ENCODE results near the gene SOX15.
"Not testable (repeated sequence)": the region's sequence is repeated elsewhere in the genome, so short reads cannot be mapped to it uniquely, and the experiment has no call there.

SOX15 gene

DNA sequence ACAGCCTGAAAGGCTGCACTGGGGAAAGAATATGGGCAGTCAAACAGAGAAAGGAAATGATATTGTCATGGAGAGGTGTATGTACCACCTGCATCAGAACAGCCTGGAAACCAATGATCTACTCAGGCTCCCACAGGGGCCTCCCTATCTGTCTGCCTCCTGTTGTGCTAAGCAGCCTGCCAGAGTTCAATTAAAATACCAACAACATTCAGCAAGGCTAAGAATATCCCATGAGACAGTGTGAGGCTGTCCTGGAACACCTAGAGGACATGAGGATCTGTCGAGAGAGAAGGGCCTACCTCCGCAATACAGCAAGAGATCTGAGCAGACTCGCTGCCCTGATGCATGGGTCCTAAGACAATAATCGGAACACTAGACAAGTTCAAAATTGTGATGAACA, 16.4 kb upstream of the SOX15 start:
- Histone ChIP-seq H3K4me1 (ENCODE audit: control insufficient read depth, insufficient read depth, low read length) (peaks cover 3% of the 10 kb centered on the region), H3K36me3 (ENCODE audit: control insufficient read depth in 2 of 2, insufficient read depth in 1 of 2, low read length in 2 of 2) (peaks cover 69 to 80% of the 10 kb centered on the region in 2 experiments), H3K4me3 (ENCODE audit: low read depth, low read length) (no peak overlapping the region), H3K9me3 (ENCODE audit: control insufficient read depth, insufficient read depth, low read depth, low read length) (no peaks in the 10 kb centered on the region), H3K27ac (ENCODE audit: extremely low read depth, low read depth, low read length) (no peak overlapping the region)
- ChIA-PET CTCF (interaction anchor here (0.6 to 1.8 kb wide), 4 partner anchors 9 to 277 kb away, joined by 3 to 7 read pairs (median 3); partner anchors contain the start of genes NEURL4 and TP53), POLR2A (interaction anchor here (1.0 to 1.7 kb wide), 2 partner anchors 80 to 81 kb away, joined by 3 read pairs; partner anchors contain the start of gene TP53)
- TF ChIP-seq, protein P1, sequence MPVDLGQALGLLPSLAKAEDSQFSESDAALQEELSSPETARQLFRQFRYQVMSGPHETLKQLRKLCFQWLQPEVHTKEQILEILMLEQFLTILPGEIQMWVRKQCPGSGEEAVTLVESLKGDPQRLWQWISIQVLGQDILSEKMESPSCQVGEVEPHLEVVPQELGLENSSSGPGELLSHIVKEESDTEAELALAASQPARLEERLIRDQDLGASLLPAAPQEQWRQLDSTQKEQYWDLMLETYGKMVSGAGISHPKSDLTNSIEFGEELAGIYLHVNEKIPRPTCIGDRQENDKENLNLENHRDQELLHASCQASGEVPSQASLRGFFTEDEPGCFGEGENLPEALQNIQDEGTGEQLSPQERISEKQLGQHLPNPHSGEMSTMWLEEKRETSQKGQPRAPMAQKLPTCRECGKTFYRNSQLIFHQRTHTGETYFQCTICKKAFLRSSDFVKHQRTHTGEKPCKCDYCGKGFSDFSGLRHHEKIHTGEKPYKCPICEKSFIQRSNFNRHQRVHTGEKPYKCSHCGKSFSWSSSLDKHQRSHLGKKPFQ (tag by site-specific recombination; IDR thresholded peaks at IDR 0.05) = no peak
- no peak for TF ChIP-seq ZFP3 (tag by site-specific recombination; IDR thresholded peaks at IDR 0.05; ENCODE audit: low read depth)
- no peak for TF ChIP-seq BCL11B (tag by site-specific recombination; IDR thresholded peaks at IDR 0.05; ENCODE audit: low read depth)
- TF ChIP-seq ZIC2 (tag by site-specific recombination; IDR thresholded peaks at IDR 0.05) = 0 out of 2 replicates have a peak, but pooled peaks have one; percentile 35

DNA sequence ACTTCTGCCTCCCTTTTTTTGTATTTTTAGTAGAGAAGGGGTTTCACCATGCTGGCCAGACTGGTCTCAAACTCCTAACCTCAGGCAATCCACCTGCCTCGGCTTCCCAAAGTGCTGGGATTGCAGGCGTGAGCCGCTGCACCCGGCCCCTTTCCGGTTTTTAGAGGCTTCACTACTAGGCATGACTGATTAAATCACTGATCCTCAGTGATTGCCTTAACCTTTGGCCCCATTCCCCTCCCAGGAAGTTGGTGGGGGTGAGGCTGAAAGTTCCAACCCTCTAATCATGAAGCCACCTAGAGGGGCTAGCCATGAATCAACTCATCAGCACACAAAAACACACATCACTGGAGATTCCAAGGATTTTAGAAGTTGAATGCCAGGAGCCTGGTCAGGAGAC, 7.7 kb upstream of the SOX15 start:
- H3K9me3 ChIP-seq (ENCODE audit: control insufficient read depth, insufficient read depth, low read depth, low read length); H3K27ac ChIP-seq (ENCODE audit: extremely low read depth, low read depth, low read length); H3K4me3 ChIP-seq (ENCODE audit: low read depth, low read length); H3K4me1 ChIP-seq (ENCODE audit: control insufficient read depth, insufficient read depth, low read length); POLR2A ChIA-PET: not testable (repeated sequence)
- CTCF ChIA-PET = interaction anchor here (0.6 kb wide), 1 partner anchor 333 kb away, joined by 3 read pairs; no protein-coding TSS in a partner anchor
- H3K36me3 ChIP-seq (ENCODE audit: control insufficient read depth in 2 of 2, insufficient read depth in 1 of 2, low read length in 2 of 2) = peaks cover 91 to 93% of the 10 kb centered on the region in 2 experiments

DNA sequence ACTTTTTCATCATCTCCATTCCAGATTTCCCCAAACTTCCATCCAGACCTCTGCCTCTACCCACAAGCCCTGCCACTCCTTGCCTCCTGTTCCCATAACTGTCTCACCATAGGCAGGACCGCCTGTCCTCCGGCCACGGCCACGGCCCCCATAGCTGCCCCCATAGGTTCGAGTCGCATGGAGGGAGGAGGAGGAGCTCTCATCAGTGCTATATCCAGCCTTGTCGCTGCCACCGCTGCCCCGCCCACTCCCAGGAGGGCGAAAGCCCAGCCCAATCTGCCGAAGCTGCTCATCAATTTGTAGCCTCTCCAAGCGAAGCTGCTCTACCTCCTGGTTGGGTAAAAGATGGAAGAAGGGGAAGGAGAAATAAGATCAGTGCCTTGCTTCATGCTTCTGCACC, 3.4 kb upstream of the SOX15 start:
- H3K4me3 ChIP-seq (ENCODE audit: low read depth, low read length) = no peak overlapping the region
- H3K4me1 ChIP-seq (ENCODE audit: control insufficient read depth, insufficient read depth, low read length) = no peaks in the 10 kb centered on the region; the same call in 1 of the 2 replicates
- ChIA-PET POLR2A (interaction anchor here (0.5 to 3.0 kb wide), 5 partner anchors 9 to 134 kb away, joined by 3 to 9 read pairs (median 4); partner anchors contain the start of genes FXR2, MPDU1 and TP53), CTCF (interaction anchor here (0.7 kb wide), 1 partner anchor 300 kb away, joined by 3 read pairs; no protein-coding TSS in a partner anchor)
- H3K36me3 ChIP-seq (ENCODE audit: control insufficient read depth in 2 of 2, insufficient read depth in 1 of 2, low read length in 2 of 2) = peaks cover 63 to 92% of the 10 kb centered on the region in 2 experiments
- no peak overlapping the region for H3K27ac ChIP-seq (ENCODE audit: extremely low read depth, low read depth, low read length)
- TF ChIP-seq, protein P2, sequence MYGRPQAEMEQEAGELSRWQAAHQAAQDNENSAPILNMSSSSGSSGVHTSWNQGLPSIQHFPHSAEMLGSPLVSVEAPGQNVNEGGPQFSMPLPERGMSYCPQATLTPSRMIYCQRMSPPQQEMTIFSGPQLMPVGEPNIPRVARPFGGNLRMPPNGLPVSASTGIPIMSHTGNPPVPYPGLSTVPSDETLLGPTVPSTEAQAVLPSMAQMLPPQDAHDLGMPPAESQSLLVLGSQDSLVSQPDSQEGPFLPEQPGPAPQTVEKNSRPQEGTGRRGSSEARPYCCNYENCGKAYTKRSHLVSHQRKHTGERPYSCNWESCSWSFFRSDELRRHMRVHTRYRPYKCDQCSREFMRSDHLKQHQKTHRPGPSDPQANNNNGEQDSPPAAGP (tag by site-specific recombination; IDR thresholded peaks at IDR 0.05) = no peak
- peak; percentile 45; the same call in 1 of the 2 replicates for TF ChIP-seq EGR2 (tag by site-specific recombination; IDR thresholded peaks at IDR 0.05; ENCODE audit: low read depth)
- TF ChIP-seq ZNF600 (tag by site-specific recombination; IDR thresholded peaks at IDR 0.05) = 0 out of 2 replicates have a peak, but pooled peaks have one; percentile 23
- no peaks in the 10 kb centered on the region for H3K9me3 ChIP-seq (ENCODE audit: control insufficient read depth, insufficient read depth, low read depth, low read length)

DNA sequence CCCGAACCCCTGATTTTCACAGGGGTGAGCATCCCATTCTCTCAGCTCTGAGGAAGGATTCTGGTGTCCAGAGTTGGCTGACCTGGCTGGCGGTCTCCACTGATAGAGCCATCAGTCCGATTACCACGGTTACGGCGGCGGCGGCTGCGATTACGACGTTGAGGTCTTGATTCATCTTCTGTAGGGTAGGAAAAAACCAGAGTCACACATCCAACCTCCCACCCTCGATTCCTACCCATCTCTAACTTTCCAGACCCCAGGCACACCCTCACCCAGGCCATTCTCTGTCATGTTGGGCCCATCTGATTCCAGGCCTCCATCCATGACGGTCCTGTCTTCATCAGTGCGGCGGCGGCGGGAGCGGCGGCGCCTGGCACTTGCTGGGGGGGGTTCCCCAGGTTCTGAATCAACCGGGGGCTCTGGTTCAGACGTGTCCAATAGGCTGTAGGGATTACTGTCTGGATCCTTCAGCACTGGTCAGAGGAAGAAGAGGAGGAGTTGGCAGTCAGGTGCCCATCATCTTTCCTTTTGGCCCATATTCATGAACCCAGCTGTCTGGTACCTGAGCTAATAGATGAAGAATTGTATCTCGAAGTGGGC, 2.6 kb upstream of the SOX15 start:
- no peaks in the 10 kb centered on the region; the same call in 1 of the 2 replicates for H3K4me1 ChIP-seq (ENCODE audit: control insufficient read depth, insufficient read depth, low read length)
- H3K27ac ChIP-seq (ENCODE audit: extremely low read depth, low read depth, low read length) = no peak overlapping the region
- ChIA-PET CTCF (interaction anchor here (0.7 kb wide), 1 partner anchor 94 kb away, joined by 3 read pairs; no protein-coding TSS in a partner anchor), POLR2A (interaction anchor here (1.3 to 3.0 kb wide), 4 partner anchors 9 to 95 kb away, joined by 3 to 9 read pairs (median 6); partner anchors contain the start of genes FXR2, MPDU1 and TP53)
- no peaks in the 10 kb centered on the region for H3K9me3 ChIP-seq (ENCODE audit: control insufficient read depth, insufficient read depth, low read depth, low read length)
- H3K4me3 ChIP-seq (ENCODE audit: low read depth, low read length) = no peak overlapping the region
- peaks cover 61 to 98% of the 10 kb centered on the region in 2 experiments for H3K36me3 ChIP-seq (ENCODE audit: control insufficient read depth in 2 of 2, insufficient read depth in 1 of 2, low read length in 2 of 2)
- TF ChIP-seq, protein P3, sequence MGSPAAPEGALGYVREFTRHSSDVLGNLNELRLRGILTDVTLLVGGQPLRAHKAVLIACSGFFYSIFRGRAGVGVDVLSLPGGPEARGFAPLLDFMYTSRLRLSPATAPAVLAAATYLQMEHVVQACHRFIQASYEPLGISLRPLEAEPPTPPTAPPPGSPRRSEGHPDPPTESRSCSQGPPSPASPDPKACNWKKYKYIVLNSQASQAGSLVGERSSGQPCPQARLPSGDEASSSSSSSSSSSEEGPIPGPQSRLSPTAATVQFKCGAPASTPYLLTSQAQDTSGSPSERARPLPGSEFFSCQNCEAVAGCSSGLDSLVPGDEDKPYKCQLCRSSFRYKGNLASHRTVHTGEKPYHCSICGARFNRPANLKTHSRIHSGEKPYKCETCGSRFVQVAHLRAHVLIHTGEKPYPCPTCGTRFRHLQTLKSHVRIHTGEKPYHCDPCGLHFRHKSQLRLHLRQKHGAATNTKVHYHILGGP (tag by site-specific recombination; IDR thresholded peaks at IDR 0.05) = no peak
- TF ChIP-seq ZNF747 (tag by site-specific recombination; IDR thresholded peaks at IDR 0.05) = no peak
- no peak for TF ChIP-seq ZNF292 (tag by site-specific recombination; IDR thresholded peaks at IDR 0.05; ENCODE audit: borderline replicate concordance, low read depth)
